ENCODE results near the gene CCDC33.

GRCh38 chr15:74202452-74203401 is 33.4 kb upstream of the CCDC33 start, which contains the start of gene STRA6:
- TF ChIP-seq CTCF (IDR thresholded peaks at IDR 0.05; ENCODE audit: insufficient read depth, low read depth, low read length) (no peak), EZH2 (IDR thresholded peaks at IDR 0.05; ENCODE audit: insufficient read depth, low read length) (no peak)
